Stimulated activated CD4-positive, alpha-beta T cell treated with anti-CD3 and anti-CD28 coated beads, Interleukin-4, amount 100 ng/mL, for 24 hours (primary cell): ENCODE data around the gene AP4M1.
"Not testable (repeated sequence)": the region's sequence is repeated elsewhere in the genome, so short reads cannot be mapped to it uniquely, and the experiment has no call there.

Source experiments
- DNase-seq: peaks from one replicate; pipeline ENCODE4 v3.0.0-alpha.2; 2020

AP4M1 gene

GRCh38 chr7:100137851-100138760 is 36.7 kb downstream of the AP4M1 start:
- DNase-seq: no peak

- DNase-seq: no peak
Measured at GRCh38 chr7:100141555-100141949, 40.1 kb downstream of the AP4M1 start.

DNA sequence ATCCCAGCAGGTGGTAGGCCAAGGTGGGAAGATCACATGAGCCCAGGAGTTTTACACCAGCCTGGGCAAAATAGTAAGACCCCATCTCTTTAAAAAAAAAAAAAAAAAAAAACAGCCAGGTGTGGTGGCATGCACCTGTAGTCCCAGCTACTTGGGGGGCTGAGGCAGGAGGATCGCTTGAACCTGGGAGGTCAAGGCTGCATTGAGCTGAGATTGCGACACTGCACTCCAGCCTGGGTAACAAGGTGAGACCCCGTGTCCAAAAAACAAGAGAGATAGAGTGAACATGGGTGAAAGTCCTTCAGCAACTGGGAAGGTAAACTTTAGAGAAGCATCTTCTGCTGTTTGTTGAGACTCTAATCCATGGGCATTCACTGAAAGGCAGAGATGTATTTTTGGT is 41.0 kb downstream of the AP4M1 start:
- DNase-seq: no peak

DNA sequence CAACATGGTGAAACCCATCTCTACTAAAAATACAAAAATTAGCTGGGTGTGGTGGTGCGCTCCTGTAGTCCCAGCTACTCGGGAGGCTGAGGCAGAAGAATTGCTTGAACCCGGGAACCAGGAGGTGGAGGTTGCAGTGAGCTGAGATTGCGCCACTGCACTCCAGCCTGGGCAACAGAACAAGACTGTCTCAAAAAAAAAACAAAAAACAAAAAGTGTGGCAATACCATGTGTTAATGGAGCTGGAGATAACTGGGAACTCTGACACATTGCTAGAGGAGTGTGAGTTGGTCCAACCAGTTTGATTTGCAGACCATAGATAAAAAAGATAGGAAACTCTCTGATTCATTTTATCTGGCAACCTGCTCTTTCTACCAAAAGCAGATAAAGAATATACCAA is 44.9 kb downstream of the AP4M1 start:
- not testable (repeated sequence) for DNase-seq

GRCh38 chr7:100147278-100147677 is 45.8 kb downstream of the AP4M1 start:
- no peak for DNase-seq

DNA sequence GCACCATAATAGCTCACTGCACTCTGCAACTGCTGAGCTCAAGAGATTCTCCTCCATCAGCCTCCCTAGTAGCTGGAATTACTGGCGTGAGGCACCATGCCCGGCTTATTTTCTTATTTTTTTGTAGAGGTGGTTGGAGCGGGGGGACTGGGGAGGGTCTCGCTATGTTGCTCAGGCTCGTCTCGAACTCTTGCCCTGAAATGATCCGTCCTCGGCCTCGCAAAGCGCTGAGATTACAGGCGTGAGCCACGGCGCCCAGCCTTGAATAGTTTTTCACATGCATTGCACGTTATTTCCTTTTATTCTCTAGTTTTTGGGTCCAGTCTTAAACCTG is 46.7 kb downstream of the AP4M1 start:
- no peak for DNase-seq

GRCh38 chr7:100148559-100149328 is 47.3 kb downstream of the AP4M1 start, which contains the start of gene LAMTOR4:
Gene LAMTOR4 (plus strand): TSS chr7:100148918. CDS start chr7:100148973, 55 bp downstream.
- DNase-seq: peak; percentile 99

DNA sequence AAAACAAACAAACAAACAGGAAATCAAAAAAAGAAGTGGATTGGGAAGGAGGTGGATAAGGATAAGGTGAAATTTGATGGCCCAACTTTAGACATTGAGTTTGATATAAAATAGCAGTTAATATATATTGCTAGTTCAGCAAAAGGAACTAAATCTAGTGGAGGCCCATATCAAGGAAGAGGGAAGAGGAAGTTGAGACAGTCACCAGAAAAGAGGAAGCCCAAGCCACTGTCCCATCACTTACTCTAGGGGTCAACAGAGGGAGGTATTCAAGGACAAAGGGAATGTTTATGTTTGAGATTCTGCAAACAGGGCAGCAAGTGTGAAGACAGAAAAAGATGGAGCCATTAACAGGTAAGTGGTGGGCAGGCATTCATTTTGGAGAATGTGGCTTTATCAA is 51.0 kb downstream of the AP4M1 start:
- no peak for DNase-seq

- no peak for DNase-seq
Measured at GRCh38 chr7:100152937-100153666, 51.7 kb downstream of the AP4M1 start.

- no peak for DNase-seq
Measured at GRCh38 chr7:100153708-100154535, 52.5 kb downstream of the AP4M1 start.

DNA sequence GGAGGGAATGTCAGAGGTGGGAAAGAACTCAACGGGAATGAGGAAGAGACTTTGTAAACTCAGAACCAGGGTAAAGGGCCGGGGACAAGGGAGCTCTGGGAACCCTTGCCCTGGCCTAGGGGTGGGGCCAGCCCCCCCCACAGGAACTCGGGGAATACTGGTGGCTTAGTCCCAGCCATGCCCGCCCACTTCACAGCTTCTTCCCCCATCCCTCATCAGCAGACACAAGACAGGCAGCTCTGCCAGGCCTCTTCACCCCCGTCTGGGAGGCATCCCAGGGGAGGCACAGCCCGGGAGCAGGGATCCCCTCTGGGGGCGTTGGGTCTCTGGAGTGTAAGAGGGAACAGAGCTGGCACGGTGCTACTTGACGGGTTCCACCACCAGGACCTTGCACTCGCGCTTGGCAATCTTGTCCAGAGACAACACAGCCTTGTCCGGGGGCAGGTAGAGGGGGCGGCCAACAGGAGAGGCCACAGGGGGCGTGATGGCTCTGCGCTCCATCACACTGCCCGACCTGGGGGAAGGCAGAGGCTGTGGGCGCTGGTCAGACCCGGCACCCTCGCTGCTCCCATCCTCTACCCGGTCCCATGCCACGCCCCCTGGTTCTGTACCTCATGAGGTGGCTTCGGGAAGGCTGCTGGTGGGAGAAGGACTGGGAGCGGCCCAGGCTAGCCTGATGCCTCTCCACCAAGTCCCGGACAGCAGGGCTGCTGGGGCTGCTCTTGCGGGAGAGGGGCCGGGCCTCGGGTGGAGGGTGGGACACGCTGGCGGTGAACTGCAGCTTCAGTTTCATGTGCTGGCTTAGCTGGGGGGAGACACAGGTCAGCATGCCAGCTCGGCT is 53.4 kb downstream of the AP4M1 start:
- no peak for DNase-seq

DNA sequence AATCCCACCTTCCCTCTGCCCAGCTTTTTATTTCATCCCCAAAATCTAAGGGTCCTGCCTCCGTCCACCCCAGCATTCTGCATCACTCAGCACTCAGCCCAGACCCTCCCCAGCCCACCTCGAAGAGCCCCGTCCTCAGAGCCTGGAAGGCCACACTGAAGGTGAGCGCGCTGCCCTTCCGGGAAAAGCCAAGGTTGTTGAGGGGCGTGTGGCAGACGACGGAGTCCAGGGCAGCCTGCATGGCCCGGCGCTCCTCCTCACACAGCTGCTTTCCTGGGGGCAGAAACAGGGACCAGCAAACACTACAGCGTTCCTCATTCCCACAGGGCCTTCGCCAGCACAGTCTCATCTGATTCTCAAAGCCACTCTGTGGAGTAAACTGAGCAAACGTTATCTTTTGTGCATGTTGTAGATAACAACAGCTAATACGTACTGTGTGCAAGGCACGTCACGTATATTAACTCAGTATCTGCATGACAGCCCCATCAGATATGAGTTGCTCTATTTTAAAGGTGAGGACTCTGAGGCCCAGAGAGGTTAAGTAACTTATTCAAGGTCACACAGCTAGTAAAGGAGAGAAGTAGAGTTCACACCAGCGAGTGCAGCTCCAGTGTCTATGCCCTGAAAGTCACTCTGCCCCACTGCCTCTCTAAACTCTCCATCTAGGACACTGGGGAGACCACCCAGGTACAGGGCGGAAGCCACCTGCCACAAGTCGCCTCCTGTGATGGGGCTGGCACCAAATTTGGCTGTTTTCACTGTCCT is 54.3 kb downstream of the AP4M1 start:
- no peak for DNase-seq

DNA sequence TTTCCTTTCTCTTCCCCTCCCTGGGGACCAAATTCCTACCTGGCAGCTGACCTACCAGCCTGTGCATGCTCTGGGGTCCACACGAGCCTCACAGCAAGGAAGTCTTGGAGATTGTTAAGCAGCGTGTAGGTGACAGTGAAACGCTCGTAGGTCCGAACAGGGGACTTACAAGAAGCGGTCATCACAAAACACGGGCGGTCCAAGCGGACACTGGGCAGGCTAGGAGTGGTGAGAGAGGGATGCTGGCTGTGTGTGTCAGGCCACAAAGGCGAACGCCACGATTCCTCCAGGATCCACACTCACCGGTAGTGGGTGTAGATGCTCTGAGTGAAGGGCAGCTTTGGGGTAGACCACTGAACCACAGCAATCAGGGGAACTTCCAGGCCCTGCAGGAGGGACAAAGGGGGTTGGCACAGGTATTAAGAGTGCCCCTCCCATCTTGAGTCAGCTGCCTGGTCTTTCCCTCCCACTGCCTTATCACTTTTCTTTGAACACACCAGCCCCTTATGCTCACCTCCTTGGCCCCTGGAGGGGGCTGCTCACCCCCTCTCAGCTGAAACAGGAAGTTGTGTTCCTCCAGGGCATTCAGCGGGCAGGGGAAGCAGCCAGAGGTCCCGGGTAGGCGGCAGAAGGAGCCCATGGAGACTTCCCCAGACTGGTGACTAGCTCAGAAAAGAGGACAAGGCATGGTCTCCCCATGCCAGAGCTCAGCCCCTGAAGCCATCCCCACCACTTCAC is 55.1 kb downstream of the AP4M1 start:
- no peak for DNase-seq

DNA sequence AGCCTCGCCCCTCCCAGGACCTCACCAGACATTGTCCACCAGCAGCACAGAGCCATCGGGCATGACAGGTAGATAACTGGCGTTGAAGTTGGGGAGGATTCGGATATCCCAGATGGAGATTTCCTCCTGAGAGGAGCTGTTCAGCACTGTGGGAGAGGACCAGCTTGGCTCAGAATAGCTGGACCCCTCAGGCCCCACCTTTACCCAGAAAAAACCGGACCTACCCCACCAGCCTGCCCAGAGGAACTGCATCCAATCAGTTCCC is 55.6 kb downstream of the AP4M1 start:
- DNase-seq: no peak

GRCh38 chr7:100157334-100158228 is 56.1 kb downstream of the AP4M1 start:
- DNase-seq: no peak
